GM12864 (cell line): ENCODE results near the gene ZXDC.

Source experiments
- DNase-seq: peaks from one replicate; pipeline ENCODE4 v3.0.0-alpha.2; 2011; ENCODE audit warnings: low read depth
- H3K4me3 ChIP-seq: 2 replicates; pipeline ENCODE4 v1.5.1; 2011; ENCODE audit warnings: mild to moderate bottlenecking, low read depth, low read length, control low read depth
- TF ChIP-seq, protein P1 (sequence below): IDR thresholded peaks from 2 replicates; pipeline ENCODE4 v1.5.1; 2011; ENCODE audit warnings: low read depth, mild to moderate bottlenecking, moderate library complexity, low read length, control low read depth, inconsistent platforms; ENCODE audit errors: missing control alignments

Gene ZXDC

DNA sequence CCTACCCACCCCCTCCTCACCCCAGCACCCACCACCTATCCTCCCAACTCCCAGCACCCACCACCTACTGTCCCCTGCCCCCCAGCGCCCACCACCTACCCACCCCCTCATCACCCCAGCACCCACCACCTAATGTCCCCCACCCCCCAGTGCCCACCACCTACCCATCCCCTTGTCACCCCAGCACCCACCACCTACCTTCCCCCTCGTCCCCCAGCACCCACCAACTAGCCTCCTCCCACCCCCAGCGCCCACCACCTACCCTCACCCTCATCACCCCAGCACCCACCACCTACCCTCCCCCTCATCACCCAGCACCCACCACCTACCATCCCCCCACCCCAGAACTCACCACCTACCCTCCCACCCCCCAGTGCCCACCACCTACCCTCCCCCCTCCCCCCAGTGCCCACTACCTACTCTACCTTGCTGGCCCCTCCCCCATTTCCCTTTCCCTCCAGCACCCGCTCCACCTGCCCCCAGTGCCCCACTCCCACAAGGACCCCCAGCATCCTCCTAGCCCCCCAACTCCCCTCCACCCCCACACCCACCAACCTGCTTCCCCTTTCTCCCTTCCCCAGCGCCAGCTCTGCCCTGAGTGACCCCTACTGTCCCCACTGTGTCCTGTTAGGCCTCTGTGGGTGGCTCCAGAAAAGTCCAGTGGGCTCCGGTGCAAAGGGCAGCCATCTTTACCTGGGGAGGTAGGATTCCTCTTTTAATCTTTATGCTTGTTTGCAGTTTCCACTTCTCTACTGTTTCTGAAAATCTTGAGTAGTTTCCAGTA lies 40.7 kb upstream of the ZXDC start:
- no peak for DNase-seq
- TF ChIP-seq, protein P1, sequence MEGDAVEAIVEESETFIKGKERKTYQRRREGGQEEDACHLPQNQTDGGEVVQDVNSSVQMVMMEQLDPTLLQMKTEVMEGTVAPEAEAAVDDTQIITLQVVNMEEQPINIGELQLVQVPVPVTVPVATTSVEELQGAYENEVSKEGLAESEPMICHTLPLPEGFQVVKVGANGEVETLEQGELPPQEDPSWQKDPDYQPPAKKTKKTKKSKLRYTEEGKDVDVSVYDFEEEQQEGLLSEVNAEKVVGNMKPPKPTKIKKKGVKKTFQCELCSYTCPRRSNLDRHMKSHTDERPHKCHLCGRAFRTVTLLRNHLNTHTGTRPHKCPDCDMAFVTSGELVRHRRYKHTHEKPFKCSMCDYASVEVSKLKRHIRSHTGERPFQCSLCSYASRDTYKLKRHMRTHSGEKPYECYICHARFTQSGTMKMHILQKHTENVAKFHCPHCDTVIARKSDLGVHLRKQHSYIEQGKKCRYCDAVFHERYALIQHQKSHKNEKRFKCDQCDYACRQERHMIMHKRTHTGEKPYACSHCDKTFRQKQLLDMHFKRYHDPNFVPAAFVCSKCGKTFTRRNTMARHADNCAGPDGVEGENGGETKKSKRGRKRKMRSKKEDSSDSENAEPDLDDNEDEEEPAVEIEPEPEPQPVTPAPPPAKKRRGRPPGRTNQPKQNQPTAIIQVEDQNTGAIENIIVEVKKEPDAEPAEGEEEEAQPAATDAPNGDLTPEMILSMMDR: no peak
- H3K4me3 ChIP-seq: no peak overlapping the region

DNA sequence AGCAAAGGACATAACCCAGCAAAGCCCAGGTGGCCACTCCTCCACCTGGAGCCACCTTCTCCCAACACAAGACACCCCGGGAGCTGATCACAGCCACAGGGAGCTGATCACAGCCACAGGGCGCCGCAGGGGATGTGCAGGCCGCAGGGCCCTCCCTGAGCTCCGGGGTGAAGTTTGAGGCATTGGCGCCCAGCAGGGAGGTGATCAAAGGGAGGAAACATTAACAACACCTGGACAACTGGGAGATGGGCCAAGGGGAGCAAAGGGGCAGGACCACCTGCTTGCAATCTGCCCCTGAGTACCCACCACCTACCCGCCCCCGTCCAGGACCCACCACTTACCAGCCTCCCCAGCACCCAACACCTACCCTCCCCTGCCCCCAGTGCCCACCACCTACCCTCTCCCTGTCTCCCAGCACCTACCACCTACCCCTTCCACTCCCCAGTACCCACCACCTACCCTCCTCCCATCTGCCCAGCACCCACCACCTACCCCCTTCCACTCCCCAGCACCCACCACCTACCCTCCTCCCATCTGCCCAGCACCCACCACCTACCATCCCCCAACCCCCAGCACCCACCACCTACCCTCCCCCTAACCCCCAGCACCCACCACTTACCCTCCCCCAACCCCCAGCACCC lies 39.5 kb upstream of the ZXDC start:
- no peak for DNase-seq
- TF ChIP-seq, protein P1: no peak
- no peak overlapping the region for H3K4me3 ChIP-seq

- no peak for DNase-seq
- TF ChIP-seq, protein P1: no peak
- H3K4me3 ChIP-seq: no peak overlapping the region
These were observed 38.5 kb upstream of the ZXDC start for GRCh38 chr3:126514161-126514560.

DNA sequence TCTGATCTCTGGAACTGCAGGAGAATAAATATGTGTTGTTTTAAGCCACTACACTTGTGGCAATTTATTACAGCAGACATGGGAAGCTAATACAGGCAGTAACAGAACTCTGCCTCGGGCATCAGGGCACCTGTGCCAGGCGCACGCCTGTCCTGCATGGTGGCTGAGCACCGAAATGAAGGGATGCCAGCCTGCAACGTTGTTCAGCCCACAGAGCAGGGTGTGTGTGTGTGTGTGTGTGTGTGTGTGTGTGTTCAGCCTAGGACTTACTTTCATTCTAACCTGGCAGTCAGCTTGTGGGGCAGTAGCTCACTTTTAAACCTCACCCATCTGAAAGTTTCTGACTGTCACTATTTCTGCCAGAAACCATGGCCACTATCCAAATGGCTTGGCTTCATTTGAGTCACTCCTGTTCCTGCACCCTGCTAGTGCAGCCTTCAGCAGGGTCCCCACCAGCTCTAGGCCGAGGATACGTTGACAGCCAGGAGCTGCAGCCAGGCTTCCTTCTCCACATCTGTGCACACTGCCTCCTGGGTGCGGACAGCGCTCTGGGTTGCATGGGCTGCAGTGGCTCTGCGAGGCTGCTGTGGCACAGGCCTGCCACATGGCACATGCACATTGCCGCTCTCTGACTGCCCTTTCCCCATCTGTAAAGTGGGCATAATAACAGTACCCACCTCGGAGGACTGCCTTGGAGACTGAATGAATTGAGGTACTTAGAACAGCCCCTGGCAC lies 37.4 kb upstream of the ZXDC start:
- TF ChIP-seq, protein P1: no peak
- H3K4me3 ChIP-seq: no peak overlapping the region
- no peak for DNase-seq

DNA sequence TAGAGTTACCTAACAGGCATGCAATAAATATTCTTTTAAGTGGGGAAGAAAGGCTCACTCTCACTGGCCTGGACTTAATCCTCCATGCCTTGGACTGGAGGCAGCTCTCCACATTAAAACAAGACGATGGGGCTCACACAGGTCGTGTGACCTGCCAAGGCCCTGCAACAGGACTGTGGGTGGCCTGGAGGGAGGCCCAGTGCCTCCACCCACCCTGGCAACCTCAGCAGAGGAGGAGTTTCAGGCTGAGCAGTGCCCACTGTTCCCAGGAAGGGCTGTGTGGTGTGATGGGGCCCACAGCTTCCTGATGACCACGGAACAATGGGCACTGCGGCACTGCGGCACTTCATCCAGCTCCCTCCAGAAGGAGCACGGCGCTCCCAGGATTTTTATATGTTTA lies 36.3 kb upstream of the ZXDC start:
- DNase-seq: no peak
- no peak overlapping the region for H3K4me3 ChIP-seq
- TF ChIP-seq, protein P1: no peak

DNA sequence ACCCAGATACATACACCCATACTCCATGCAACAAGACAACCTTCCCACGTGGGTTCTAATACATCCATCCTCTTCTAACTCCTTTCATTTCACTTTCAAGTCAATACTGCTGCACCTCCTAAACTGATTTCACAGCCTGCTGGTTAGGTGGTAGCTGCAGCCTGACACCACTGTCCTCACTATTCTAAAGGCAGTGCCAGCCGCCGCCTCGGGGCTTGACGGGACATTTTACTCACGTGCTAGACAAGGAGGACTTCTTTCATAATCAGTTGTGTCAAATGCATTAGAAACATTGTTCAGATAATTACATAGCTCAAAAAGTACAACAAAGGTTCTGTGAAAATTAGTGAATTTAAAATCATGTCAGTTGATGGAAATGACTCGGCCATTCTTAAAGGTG lies 35.6 kb upstream of the ZXDC start:
- H3K4me3 ChIP-seq: no peak overlapping the region
- DNase-seq: no peak

More for the DNA sequence above, 35.6 kb upstream of the ZXDC start:
- TF ChIP-seq, protein P1: no peak
